Right lobe of liver (tissue), 4 donors: ENCODE measurements around the gene ANAPC2.

Source experiments
- CTCF ChIP-seq, 4 donors: fragments of 200-600 bp in 3 of 4; fragments of 450-650 bp in 1 of 4; IDR thresholded peaks; one replicate each; pipeline versions ENCODE4 v1.5.1 to v1.8.0; 2016 to 2022; ENCODE audit warnings: antibody characterized with exemption in 4 of 4, mild to moderate bottlenecking in 2 of 4
- POLR2A ChIP-seq: fragments of 450-650 bp; IDR thresholded peaks from one replicate; pipeline ENCODE4 v1.6.1; 2017; ENCODE audit warnings: antibody characterized with exemption, mild to moderate bottlenecking
- donor health status: DM: no; HTN: no; CAD: no.
- donor health status: DM: no; HTN: no; CAD: no.
- donor health status: DM: no; HTN: yes; CAD: no.

GRCh38 chr9:137147793-137148160, 40.6 kb downstream of the ANAPC2 start:
- no peak for TF ChIP-seq CTCF (IDR thresholded peaks at IDR 0.05)
- no peak for TF ChIP-seq POLR2A
